HL-60 (cell line): Measurements from ENCODE around the gene PFN2.

Experiments used
- CTCF ChIP-seq: IDR thresholded peaks from one replicate; pipeline ENCODE4 v1.5.1; 2011; ENCODE audit warnings: low read length, control low read depth, inconsistent platforms; ENCODE audit not compliant: insufficient read depth
- GABPA ChIP-seq: IDR thresholded peaks from 2 replicates; pipeline ENCODE4 v1.6.1; 2012; ENCODE audit warnings: low read depth
- POLR2AphosphoS5 ChIP-seq: IDR thresholded peaks from 2 replicates; pipeline ENCODE4 v1.6.1; 2012; ENCODE audit warnings: low read depth
- SPI1 ChIP-seq: IDR thresholded peaks from 2 replicates; pipeline ENCODE4 v1.6.1; 2012; ENCODE audit warnings: low read depth, mild to moderate bottlenecking, borderline replicate concordance
- TF ChIP-seq, protein P1 (sequence below): IDR thresholded peaks from 2 replicates; pipeline ENCODE4 v1.6.1; 2012; ENCODE audit warnings: low read depth; ENCODE audit not compliant: insufficient replicate concordance

DNA sequence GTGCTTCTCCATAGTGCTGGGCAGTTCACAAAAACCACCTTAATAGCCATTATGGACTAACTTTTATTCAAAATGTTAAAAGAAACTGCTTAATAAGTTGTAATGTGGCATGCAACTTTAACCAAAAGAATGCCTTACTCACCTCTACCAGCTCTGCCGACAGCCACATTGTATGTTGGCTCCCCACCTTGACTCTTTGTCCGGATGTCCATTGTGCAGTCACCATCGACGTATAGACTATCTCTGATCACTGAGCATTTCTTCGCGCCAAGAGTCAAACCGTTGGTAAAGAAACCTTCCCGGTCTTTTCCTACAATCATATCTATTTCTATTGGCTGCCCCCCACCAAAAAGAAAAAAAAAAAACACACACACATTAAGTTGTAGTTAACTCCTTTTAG, 2.5 kb downstream of the PFN2 start:
- TF ChIP-seq POLR2AphosphoS5 (no peak), CTCF (no peak), GABPA (no peak), SPI1 (no peak)
- TF ChIP-seq, protein P1, sequence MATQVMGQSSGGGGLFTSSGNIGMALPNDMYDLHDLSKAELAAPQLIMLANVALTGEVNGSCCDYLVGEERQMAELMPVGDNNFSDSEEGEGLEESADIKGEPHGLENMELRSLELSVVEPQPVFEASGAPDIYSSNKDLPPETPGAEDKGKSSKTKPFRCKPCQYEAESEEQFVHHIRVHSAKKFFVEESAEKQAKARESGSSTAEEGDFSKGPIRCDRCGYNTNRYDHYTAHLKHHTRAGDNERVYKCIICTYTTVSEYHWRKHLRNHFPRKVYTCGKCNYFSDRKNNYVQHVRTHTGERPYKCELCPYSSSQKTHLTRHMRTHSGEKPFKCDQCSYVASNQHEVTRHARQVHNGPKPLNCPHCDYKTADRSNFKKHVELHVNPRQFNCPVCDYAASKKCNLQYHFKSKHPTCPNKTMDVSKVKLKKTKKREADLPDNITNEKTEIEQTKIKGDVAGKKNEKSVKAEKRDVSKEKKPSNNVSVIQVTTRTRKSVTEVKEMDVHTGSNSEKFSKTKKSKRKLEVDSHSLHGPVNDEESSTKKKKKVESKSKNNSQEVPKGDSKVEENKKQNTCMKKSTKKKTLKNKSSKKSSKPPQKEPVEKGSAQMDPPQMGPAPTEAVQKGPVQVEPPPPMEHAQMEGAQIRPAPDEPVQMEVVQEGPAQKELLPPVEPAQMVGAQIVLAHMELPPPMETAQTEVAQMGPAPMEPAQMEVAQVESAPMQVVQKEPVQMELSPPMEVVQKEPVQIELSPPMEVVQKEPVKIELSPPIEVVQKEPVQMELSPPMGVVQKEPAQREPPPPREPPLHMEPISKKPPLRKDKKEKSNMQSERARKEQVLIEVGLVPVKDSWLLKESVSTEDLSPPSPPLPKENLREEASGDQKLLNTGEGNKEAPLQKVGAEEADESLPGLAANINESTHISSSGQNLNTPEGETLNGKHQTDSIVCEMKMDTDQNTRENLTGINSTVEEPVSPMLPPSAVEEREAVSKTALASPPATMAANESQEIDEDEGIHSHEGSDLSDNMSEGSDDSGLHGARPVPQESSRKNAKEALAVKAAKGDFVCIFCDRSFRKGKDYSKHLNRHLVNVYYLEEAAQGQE: no peak
